Measurements from ENCODE around the gene RIMS3. TPM values are rescaled to one million over a fixed set of nuclear protein-coding genes. Genes with fewer than 3 reads are reported as not detected.

Gene RIMS3
- total RNA-seq, 1 experiment from 2014 or later: 9.0 TPM

DNA sequence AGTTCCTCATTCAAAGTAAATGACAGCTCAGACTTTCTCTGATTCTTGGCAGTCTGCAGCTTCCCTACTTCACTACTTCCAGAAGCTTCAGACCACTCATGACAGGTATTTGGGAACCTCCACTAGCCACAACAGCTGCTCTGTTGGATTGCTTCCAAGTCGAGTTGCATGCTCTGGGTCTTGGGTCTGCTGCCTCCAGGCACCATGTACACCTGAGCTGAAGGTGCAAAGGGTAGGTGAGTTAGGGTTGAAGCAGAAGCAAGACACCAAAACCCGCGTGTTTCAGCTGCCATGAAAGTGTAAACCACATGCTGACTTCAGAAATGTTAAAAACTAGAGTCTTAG is 71.3 kb downstream of the RIMS3 start (continued):
- TF ChIP-seq, protein P1, sequence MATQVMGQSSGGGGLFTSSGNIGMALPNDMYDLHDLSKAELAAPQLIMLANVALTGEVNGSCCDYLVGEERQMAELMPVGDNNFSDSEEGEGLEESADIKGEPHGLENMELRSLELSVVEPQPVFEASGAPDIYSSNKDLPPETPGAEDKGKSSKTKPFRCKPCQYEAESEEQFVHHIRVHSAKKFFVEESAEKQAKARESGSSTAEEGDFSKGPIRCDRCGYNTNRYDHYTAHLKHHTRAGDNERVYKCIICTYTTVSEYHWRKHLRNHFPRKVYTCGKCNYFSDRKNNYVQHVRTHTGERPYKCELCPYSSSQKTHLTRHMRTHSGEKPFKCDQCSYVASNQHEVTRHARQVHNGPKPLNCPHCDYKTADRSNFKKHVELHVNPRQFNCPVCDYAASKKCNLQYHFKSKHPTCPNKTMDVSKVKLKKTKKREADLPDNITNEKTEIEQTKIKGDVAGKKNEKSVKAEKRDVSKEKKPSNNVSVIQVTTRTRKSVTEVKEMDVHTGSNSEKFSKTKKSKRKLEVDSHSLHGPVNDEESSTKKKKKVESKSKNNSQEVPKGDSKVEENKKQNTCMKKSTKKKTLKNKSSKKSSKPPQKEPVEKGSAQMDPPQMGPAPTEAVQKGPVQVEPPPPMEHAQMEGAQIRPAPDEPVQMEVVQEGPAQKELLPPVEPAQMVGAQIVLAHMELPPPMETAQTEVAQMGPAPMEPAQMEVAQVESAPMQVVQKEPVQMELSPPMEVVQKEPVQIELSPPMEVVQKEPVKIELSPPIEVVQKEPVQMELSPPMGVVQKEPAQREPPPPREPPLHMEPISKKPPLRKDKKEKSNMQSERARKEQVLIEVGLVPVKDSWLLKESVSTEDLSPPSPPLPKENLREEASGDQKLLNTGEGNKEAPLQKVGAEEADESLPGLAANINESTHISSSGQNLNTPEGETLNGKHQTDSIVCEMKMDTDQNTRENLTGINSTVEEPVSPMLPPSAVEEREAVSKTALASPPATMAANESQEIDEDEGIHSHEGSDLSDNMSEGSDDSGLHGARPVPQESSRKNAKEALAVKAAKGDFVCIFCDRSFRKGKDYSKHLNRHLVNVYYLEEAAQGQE (IDR thresholded peaks at IDR 0.05; ENCODE audit: low read depth): no peak
- TF ChIP-seq CEBPB (IDR thresholded peaks at IDR 0.05; ENCODE audit: low read depth): no peak

GRCh38 chr1:40593449-40594186 is 71.9 kb downstream of the RIMS3 start:
- no peaks in the 10 kb centered on the region for H3K79me2 ChIP-seq (ENCODE audit: insufficient read depth, low read length)
- no peak for DNase-seq (ENCODE audit: low read depth, low spot score)
- BruUV-seq (replicated peaks): no TSS peak

More at GRCh38 chr1:40593449-40594186, 71.9 kb downstream of the RIMS3 start:
- Histone ChIP-seq H3K9me3 (ENCODE audit: control insufficient read depth in 1 of 2, insufficient read depth in 1 of 2, low read depth in 1 of 2, low read length in 2 of 2) (no peaks in the 10 kb centered on the region), H3K4me1 (ENCODE audit: control insufficient read depth in 1 of 2, insufficient read depth in 2 of 2, low read length in 2 of 2) (peaks cover 0 to 8% of the 10 kb centered on the region in 2 experiments; a peak in 2 of 4 replicates), H3K27me3 (ENCODE audit: insufficient read depth, low read length) (no peaks in the 10 kb centered on the region), H2AFZ (ENCODE audit: low read depth, low read length, poor library complexity, severe bottlenecking) (no peak overlapping the region), H3K27ac (ENCODE audit: low read depth, low read length) (no peak overlapping the region), H3K9me2 (ENCODE audit: insufficient read depth) (no peaks in the 10 kb centered on the region), H3K4me3 (replicated peaks in 1 of 2; ENCODE audit: low read depth in 1 of 2, low read length in 2 of 2) (no peak overlapping the region), H4K20me1 (ENCODE audit: insufficient read depth) (no peaks in the 10 kb centered on the region), H3K4me2 (ENCODE audit: low read length) (no peak overlapping the region), H3K9ac (ENCODE audit: low read length) (no peak overlapping the region), H3K36me3 (ENCODE audit: control insufficient read depth in 1 of 2, insufficient read depth in 2 of 2, low read length in 2 of 2) (no peaks in the 10 kb centered on the region)
- ChIA-PET RAD21 (ENCODE audit: low non-redundant PET in 1 of 2, low total read pairs in 2 of 2, uncharacterized antibody in 2 of 2, unreplicated experiment in 2 of 2) (no interaction called here), CTCF (no interaction called here), POLR2A (interaction anchor here (0.7 kb wide), 1 partner anchor 62 kb away, joined by 3 read pairs; the partner anchor contains the start of gene ZNF684)
- ATAC-seq: no peak
- intact Hi-C loops (cut with micrococcal nuclease): no loop called here
- TF ChIP-seq YY1 (IDR thresholded peaks at IDR 0.05; ENCODE audit: extremely low read depth, insufficient replicate concordance, low read depth, low read length) (no peak), ZNF274 (IDR thresholded peaks at IDR 0.05; ENCODE audit: low read depth, low read length) (no peak)

Data from HCT116 (cell line).